Inferior parietal cortex (tissue), 1 donor: ENCODE data around the gene LEFTY2.
"Not testable (repeated sequence)": the region's sequence is repeated elsewhere in the genome, so short reads cannot be mapped to it uniquely, and the experiment has no call there.

ENCODE experiments used
- DNase-seq: peaks from one replicate; pipeline ENCODE4 v3.0.0-alpha.2; 2016; ENCODE audit errors: extremely low spot score

Gene LEFTY2

DNA sequence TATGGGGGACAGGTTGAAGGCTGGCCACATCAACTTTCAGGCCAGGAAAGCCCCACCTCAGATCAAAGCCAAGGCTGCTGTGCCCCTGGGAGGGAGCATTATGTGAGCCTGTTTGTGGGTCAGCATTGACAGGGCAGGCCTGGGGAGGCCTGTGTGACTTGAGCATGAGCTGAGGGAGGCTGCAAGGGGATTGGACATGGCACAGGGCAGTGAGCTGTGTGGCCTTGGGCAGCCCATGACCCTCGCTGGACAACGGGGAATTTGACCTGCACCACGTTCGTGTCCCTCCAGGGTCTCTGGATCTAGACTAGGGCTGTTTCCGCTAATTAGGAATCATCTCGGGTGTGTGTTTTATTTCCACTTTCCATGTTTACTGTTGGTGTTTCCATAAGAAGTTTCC lies 34.6 kb downstream of the LEFTY2 start:
- no peak for DNase-seq

DNA sequence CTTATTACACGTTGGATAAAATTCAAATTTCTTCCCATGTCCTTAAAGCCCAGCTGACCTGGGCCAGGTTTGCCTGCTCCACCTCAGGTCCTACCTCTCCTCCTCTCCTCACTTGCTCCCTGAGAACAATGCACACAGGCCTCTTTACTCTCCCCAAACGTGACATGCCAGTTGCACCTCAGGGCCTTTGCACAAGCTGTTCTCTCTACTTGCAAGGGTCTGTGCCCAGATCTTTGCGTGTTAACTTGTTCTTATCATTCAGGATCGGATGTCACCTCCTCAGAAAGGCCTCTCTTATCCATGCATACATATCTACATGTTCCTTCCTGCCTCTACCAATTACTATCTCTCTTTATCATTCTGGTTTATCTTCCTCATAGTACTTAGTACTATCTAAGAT lies 37.4 kb downstream of the LEFTY2 start:
- DNase-seq: no peak

DNA sequence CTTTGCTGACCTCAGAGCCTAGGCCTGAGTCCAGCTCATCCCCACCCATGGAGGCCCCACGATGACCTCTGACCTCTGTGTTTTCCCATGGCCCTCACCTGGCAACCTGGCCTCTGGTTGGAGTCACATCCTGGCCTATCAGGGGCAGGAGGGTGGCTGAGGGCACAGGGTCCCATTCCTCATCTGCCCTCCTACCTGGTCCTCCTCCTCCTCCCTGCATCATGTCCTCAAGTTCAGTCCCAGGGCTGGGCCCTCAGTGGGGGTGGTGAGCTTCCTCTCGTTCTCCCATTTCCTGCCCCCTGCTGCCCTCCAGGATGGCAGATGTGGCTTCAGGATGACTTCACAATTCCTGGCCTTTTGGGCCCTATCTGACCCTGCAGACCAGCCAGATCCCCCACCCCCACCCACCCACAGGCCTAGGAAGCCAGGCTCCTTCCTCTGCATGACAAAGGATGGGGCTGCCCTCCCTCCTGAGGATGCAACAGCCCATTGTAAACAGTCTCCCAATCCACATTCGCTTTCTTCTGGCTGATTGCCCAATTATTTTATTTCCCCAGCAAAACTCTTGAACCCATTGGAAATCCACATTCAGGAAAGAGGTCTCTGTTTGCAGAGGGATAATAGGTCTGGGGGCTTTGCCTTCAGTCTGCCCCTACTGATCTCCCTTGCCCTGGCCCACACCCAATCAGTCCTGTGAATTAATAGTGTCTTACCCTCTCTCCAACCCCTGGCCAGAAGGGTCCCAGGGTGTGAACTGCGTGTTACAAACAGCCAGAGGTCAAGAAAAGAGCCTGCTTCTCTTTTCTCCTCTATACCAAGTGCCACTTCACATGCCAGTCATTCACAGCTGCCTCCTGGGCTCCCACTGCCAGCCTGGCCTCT lies 41.7 kb downstream of the LEFTY2 start:
- DNase-seq: no peak

DNA sequence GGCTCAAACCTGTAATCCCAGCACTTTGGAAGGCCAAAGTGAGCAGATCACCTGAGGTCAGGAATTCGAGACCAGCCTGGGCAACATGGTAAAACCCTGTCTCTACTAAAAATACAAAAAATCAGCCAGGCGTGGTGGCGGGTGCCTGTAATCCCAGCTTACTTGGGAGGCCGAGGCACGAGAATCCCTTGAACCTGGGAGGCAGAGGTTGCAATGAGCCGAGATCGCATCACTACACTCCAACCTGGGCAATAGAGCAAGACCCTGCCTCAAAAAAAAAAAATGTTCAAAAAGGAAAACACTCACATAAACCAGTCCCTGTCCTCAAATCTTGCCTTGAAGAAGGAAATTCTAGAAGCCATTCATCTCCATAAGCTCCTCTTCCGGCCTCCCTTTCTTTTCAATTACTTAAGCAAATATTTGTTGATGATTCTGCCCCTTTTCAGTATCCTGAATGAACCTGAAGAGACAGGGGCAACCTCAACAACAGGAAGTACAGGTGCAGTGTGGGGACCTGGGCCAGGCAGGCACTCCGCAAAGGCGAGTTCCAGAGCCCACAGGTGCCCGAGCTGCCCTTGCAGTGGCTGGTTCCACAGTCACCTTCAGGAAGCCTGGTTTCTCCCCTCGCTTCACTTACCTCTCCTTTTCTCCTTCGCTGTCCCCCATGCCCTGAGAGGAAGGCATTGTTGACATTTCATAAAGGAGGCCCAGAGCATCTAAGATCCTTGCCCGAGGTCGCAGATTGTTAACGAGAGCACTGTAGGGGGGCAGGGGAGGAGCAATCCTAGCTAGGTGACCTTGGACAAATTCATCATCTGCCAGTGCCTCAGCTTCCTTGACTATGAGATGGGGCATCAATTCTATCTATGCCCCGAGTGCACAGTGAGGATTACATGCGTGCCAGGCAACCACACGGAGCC lies 43.2 kb downstream of the LEFTY2 start:
- DNase-seq: no peak

GRCh38 chr1:225896937-225897549 lies 44.0 kb downstream of the LEFTY2 start:
- no peak for DNase-seq

- no peak for DNase-seq
Measured at GRCh38 chr1:225896494-225896893, 44.5 kb downstream of the LEFTY2 start.

- DNase-seq: no peak
Measured at GRCh38 chr1:225892307-225892706, 48.7 kb downstream of the LEFTY2 start.

DNA sequence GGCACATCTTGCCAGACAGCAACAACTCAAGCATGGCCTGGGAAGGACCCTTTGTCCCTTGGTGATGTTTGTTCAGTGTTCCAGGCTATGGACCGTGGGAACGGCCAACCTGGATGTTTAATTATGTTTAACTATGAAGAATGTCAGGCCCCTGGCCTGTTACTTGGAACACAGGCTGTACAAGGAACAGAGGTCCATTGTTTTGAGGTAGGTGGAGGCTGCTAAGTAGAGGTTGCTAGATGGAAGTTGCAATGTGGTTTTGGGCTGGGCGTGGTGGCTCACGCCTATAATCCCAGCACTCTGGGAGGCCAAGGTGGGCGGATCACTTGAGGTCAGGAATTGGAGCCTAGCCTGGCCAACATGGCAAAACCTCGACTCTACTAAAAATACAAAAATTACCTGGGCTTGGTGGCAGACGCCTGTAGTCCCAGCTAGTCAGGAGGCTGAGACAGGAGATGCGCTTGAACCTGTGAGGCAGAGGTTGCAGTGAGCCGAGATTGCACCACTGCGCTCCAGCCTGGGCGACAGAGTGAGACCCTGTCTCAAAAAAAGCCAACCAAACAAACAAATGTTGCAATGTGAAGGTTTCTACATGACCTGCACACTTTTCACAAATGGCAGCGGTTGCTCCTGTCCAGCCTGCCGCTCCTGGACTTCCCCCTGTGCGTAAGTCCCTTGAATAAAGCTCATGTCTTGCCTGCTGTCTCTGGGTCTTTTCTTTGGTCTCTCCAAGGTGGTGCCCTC lies 49.6 kb downstream of the LEFTY2 start:
- DNase-seq: no peak

GRCh38 chr1:225890346-225891228 lies 50.4 kb downstream of the LEFTY2 start:
- no peak for DNase-seq

DNA sequence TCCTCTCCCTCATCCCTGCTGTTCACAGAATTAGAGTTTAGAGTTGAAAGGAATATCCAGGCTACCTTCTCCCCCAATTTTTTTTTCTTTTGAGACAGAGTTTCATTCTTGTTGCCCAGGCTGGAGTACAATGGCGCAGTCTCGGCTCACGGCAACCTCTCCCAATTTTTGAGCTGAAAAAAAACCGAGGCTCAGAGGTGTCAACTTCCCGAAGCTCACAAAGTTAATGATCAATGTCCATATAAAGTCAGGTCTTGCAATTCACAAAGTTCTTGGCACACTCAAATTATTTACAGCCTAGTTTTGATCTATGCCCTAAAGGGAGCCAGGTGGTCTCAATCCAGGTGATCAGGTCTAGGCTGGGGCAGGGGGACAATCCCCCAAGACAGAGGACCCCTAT lies 51.3 kb downstream of the LEFTY2 start:
- DNase-seq: no peak

GRCh38 chr1:225888898-225889601 lies 52.0 kb downstream of the LEFTY2 start, which contains the start of gene LEFTY1:
Gene LEFTY1 (minus strand): TSS chr1:225889146. CDS start chr1:225889066, 80 bp downstream.
- no peak for DNase-seq

- DNase-seq: no peak
Measured at GRCh38 chr1:225888289-225888897, 52.6 kb downstream of the LEFTY2 start.

DNA sequence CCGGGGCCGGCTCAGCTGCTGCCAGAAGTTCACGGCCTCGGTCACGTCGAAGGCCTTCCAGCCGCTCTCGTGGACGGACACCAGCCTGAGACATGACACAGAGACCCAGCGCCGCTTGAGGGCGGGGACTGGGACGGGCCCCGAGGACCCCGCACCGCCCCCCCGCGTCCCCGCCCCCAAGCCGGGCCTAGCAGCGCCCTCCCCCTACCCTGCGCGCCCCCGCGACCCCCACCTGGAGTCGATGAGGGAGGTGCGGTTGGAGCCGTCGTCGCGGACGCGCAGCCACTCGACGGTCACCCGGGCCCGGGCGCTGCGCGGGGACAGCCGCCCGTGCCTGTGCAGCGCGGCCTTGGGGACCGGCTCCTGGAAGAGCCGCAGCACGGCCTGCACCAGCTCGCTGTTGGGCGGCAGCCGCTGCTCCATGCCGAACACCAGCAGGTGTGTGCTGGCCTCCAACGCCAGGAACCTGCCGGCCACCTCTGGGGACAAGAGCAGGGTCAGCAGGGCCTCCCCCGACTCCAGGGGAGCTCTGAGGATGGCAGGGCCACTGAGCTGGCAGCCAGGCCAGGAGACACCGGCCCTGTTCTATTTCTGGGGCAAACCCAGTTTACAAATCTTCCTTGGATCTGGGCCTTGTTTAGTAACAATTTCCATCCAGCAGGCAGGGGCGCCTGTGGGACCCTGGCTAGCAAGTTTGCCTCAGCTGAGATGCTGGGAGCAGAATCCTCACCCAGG lies 53.3 kb downstream of the LEFTY2 start:
- not testable (repeated sequence) for DNase-seq

DNA sequence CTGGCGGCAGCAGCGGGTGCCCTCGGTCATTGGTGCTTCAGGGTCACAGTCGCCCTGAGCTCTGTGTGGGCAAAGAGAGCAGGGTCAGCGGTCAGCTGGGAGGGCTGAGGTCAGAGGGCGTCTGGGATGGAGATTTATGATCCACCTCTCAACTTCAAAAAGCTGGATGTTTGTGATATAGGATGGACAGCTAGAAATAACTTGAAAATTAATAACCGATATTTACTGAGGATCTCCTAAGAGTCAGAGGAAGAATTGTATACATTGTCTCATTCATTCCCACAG lies 54.0 kb downstream of the LEFTY2 start:
- no peak for DNase-seq
